NCI-H1930 (cell line): ENCODE results near the gene CDKN1B.
A peak's percentile ranks its signal among the peaks of the same experiment; 100 is the strongest.

Experiments used
- DNase-seq, 2 experiments: peaks; one replicate each; lab custom pipeline; 2025; lab: John Stamatoyannopoulos, UW

Gene CDKN1B

DNA sequence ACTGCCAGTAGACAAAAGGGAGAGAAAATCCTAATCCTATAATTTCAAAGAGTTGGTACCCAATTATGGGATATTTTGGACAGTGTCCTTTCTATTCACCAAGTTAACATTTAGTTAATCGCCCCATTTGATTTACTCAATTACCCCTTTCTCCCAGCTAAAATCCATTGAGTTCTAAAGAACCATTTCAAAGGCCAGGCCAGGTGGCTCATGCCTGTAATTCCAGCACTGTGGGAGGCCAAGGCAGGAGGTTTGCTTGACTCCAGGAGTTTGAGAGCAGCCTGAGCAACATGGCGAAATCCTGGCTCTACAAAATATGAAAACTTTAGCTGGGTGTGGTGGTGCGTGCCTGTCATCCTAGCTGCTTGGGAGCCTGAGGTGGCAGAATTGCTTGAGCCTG, 15.7 kb upstream of the CDKN1B start:
- no peak for DNase-seq

DNA sequence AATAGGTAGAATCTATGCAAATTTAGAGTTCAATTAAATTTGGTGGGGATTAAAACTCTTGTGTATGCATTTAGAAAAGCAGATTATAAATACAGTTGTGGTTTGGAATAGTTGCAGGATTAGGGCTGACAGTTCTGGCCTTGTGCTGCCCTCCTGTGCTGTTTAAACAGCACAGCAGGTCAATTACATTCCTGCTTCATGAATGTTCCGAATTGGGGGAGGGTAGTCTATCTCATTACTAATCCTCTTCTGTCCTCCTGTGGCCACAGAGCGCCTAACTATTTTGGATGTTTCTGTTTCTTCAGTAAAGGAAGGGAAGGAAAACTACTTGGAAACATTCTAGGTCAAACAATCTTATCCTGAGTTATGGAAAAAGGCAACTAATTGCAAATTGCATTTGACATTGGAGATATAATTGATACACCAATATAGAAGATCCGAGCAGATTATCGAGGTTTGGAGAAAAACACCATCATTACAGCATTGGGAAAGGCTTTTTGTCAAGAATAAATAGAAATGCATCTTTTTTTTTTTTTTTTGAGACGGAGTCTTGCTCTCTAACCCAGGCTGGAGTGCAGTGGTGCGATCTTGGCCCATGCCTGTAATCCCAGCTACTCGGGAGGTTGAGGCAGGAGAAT, 12.5 kb upstream of the CDKN1B start:
- DNase-seq = peak; percentile 79 to 80

DNA sequence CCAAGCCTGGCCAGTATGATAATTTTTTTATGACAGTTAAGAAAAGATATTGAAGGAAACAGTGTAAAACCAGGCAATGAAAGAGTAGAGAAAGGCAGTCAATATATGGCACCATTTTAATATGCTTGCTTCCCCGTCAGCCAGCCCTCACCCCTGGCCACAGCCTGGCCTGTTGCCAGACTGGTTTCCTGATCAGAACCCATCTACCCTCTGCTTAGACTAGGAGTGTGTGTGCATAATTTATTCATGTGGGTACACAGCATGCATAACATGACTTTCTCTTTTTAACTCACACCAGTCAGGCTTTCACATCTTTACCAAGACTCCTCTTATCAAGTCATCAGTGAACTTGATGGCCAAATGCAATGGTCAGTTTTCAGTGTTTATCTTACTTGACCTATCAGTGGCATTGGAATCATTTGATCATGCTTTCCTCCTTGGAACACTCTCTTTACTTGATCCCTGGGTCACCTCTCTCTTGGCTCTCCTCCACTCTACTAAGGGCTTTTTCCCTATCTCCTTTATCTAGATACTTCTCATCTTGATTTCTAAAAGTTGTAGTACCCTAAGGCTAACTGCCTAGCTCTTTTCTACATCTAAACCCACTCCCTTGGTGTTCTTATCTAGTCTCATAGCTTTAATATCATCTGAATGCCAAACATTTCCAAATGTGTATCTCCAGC, 11.2 kb upstream of the CDKN1B start:
- DNase-seq = no peak

DNA sequence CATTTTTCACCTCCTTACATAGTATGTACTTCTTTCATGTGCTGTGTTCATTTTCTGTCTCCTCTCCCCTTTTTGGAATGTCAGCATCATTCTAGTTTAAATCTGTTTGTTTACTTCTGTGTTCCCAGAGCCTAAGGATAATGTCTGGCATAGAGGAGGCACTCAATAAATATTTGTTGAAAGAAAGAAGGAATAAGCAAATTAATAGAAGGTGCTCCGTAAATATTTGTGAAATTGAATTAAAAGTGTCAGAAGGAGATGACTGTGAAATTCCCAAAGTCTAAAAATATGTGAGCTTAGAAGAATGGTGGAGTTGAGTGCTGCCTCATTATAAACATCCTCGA, 3.3 kb upstream of the CDKN1B start:
- DNase-seq = no peak

DNA sequence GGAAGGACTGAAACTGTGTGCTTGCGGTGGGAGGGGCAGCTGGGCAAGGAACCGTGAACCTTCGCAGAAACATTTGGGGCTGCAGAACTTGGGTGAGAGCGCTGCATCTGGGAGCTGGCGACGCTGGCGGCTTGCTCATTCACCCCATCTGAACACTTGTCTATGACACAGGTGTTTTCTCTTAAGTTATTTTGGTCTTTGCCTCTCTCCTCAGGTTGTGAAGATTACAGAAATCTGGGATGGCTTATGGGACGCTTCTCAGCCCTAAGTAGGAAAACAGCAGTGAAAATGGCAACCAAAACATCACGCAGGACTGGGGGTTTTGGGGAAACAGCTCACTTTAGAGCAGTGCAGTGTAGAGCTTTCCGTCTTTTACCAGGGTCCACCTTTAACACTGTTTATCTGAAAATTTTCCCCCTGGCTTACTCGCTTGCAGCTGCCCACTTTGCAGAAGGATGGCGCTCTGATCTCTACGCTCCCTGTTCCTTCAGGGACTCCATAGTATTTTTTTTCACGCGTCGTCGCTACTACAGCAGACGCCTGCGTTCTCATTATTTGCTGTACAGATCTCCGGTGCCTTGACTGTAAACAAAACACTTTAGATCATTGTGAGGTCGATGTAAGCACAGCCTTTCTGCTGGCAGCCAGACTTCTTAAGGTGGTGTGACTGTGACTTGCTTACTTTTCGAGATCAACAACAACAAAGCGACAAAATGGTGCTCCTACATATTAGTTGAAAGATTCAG, 2.7 kb upstream of the CDKN1B start:
- no peak for DNase-seq

DNA sequence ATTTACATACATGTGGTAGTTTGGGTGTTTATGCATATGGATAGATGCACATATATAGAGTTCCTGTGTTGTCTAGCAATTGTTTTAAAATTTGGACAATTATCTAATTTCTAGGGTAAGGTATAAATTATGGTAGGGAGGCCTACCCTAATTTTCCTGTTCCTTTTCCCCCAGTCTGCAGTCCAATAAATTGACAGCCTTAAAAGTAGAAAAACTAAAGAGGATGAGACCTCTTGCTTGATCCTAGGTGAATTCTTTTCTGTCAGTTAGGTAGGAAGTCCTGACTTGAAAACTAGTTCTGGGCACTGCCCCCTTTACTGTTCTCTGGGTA, 2.1 kb upstream of the CDKN1B start:
- no peak for DNase-seq

DNA sequence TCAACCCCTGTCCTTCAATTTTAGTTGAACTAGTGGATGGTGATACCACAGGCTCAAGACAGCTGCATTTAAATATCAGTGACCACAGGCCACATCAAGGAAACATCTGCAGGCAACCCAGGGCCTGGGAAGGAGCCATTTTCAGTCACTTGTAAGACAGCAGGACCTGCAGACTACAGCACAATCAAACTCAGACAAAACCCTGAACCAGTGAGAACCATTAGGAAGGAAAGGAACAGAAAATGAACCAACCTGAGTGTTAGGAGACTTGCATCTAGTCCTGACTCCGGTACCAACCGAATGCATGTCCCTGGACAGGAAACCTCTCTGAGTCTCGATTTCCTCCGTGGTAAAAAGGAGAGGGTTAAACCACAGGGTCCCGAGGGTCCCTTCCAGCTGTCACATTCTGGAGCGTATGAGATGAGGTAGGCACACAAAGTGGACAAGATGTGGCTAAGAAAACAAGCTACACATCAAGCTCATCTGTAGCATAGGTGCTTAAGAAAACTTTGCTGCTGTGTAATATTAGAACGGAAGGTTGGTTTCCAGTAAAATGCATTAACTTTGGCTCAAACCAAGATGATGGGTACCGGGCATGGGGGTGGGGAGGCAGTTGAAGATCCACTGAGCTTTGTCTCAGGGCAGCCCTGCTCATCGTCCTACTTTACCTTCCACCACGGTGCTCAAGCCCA, 1.6 kb upstream of the CDKN1B start:
- no peak for DNase-seq

DNA sequence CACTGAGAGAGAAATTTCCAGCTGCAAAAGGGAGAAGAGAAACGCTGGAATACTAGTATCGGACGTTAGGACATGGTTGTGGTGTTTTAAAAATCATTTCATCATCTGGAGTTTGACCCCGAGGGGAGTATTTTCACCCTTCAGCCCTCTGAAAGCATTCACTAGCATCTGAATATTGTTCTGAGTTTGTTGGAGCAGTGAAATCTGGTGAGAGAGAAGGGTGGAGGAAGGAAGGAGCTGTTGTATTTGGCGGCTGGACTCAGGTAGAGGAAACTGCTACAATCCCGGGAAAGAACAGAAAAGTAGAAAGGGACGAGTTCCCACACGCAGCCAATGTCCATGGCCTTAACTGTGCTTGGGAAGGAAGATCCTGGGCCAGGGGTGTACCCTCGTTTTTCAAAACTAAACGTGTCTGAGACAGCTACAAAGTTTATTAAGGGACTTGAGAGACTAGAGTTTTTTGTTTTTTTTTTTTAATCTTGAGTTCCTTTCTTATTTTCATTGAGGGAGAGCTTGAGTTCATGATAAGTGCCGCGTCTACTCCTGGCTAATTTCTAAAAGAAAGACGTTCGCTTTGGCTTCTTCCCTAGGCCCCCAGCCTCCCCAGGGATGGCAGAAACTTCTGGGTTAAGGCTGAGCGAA, 896 bp upstream of the CDKN1B start:
- no peak for DNase-seq

DNA sequence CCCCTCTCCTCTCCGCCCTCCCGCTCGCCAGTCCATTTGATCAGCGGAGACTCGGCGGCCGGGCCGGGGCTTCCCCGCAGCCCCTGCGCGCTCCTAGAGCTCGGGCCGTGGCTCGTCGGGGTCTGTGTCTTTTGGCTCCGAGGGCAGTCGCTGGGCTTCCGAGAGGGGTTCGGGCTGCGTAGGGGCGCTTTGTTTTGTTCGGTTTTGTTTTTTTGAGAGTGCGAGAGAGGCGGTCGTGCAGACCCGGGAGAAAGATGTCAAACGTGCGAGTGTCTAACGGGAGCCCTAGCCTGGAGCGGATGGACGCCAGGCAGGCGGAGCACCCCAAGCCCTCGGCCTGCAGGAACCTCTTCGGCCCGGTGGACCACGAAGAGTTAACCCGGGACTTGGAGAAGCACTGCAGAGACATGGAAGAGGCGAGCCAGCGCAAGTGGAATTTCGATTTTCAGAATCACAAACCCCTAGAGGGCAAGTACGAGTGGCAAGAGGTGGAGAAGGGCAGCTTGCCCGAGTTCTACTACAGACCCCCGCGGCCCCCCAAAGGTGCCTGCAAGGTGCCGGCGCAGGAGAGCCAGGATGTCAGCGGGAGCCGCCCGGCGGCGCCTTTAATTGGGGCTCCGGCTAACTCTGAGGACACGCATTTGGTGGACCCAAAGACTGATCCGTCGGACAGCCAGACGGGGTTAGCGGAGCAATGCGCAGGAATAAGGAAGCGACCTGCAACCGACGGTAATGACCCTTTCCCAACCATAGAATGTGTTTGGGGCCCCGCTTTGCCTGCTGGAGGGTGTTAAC, 615 bp downstream of the CDKN1B start:
- peak in 1 of 2 experiments; percentile 24 for DNase-seq

DNA sequence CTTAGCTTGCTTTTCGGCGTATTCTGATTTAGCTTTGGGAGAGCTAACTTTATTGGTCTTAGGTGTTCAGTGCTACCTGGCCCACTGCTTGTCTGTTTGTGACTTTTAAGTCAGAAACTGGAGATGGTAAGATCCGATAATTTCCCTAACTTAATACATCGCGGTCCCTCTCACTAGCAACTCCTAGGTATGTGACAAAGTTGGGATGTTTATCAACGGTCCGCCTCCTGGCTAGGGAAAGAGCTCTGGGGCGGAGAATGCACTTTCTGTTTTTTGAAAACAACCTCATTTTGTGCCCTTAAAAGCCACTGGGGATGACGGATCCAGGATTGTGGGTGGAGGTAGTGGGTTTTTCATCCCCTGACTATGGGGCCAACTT, 1.2 kb downstream of the CDKN1B start:
- DNase-seq = no peak

DNA sequence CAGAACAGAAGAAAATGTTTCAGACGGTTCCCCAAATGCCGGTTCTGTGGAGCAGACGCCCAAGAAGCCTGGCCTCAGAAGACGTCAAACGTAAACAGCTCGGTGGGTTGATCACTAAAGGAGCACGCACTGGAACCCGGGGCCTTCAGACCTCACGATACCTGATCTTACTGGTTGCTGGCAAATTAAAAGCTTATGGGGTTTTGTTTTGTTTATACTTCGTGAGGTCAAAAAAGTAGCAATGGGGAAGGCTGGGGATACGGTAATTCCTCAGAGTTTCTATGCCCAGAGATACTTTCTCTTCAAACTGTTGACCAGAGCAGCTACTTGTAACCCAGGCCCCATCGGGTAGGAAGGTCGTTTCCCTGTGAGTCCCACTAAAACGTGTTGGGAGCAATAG, 1.7 kb downstream of the CDKN1B start:
- DNase-seq = no peak

DNA sequence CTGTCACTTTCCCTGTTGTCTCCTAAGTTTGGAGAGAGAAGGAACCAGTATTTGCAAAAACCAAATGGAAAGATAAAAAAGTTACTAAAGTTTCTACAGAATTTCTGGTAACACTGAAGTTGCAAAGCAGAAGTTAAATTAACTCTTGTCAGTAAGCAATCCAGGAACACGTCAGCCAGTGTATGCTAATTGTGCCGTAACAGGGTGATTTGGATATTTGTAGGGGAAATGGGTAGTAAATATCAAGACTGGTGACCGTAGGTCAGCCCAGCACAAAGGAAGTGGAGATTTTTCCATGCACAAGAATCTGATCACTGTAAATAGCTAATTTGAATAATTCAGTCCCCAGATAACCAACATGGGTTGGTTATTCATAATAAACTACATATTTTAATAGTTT, 2.3 kb downstream of the CDKN1B start:
- DNase-seq = no peak

DNA sequence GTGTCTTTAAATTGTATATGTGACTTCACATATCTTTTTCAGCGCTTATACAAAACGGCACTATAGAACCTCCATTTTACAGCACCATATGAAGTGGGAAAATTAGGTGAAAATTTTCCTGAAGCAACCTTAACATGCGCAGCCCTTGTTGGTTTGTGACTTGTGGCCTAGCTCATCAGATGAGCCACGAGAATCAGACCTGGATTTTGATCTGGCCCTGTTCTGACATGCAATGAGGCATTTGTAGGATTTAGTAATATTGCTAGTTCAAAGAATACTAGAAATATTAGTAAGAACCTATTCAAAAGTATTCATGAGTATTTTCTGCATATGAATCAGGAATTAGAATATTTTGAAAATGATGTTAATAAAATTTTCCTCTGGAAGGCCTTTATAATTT, 2.9 kb downstream of the CDKN1B start:
- DNase-seq = no peak

DNA sequence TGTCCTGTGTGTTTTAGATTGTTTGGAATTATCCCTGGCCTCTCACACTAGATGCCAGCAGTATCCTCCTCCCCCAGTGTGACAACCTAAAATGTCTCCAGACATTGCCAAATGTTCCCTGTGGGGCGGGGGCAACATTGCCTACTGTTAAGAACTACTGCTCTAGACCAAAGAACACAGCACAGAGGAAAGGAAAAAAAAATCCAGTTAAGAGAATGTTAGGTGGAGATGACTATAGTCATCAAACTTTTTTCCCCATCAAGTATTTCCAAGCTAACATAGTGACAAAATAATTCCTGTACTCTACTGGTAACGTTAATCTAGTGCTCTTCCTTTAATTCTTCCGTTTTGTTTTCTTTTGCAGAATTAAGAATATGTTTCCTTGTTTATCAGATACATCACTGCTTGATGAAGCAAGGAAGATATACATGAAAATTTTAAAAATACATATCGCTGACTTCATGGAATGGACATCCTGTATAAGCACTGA, 3.5 kb downstream of the CDKN1B start:
- no peak for DNase-seq

DNA sequence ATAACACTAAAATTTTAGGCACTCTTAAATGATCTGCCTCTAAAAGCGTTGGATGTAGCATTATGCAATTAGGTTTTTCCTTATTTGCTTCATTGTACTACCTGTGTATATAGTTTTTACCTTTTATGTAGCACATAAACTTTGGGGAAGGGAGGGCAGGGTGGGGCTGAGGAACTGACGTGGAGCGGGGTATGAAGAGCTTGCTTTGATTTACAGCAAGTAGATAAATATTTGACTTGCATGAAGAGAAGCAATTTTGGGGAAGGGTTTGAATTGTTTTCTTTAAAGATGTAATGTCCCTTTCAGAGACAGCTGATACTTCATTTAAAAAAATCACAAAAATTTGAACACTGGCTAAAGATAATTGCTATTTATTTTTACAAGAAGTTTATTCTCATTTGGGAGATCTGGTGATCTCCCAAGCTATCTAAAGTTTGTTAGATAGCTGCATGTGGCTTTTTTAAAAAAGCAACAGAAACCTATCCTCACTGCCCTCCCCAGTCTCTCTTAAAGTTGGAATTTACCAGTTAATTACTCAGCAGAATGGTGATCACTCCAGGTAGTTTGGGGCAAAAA, 4.1 kb downstream of the CDKN1B start:
- DNase-seq = peak in 1 of 2 experiments; percentile 40

DNA sequence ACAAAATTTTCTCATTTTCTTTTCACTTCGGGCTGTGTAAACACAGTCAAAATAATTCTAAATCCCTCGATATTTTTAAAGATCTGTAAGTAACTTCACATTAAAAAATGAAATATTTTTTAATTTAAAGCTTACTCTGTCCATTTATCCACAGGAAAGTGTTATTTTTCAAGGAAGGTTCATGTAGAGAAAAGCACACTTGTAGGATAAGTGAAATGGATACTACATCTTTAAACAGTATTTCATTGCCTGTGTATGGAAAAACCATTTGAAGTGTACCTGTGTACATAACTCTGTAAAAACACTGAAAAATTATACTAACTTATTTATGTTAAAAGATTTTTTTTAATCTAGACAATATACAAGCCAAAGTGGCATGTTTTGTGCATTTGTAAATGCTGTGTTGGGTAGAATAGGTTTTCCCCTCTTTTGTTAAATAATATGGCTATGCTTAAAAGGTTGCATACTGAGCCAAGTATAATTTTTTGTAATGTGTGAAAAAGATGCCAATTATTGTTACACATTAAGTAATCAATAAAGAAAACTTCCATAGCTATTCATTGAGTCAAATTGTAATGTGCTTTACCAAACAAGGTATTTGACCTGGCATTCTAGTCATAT, 4.8 kb downstream of the CDKN1B start:
- peak; percentile 35 to 69 for DNase-seq

DNA sequence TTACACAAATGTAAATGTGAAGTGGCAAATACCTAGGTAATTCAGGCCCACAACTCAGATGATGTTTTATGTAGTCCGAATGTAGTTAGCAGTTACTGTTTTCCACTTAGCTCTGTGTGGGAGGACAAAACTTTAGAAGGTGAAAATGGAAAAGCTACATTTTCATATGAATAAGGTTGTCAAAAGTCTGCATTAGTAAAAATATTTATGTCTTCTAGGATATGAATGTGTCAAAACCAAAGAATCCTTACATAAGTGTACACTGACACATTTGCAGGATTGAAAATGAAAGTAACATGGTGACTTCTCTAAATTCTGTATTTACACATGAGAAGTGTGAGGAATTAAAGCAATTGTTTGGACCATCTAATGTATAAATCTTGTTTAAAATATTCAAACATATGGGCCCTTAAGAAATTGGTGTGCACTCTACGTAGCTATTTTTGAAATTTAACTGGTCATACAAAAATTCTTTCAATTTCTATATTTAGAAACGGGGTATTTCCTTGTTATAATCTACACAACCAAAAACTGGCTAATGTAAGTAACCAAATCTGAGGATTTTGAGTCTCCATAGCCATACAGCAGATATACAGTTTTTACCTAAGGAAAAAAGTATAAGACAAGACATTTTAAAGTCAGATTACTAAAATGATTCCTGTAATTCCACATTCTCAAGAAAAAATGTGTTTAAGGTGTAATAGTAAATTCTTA, 5.4 kb downstream of the CDKN1B start:
- DNase-seq = no peak

DNA sequence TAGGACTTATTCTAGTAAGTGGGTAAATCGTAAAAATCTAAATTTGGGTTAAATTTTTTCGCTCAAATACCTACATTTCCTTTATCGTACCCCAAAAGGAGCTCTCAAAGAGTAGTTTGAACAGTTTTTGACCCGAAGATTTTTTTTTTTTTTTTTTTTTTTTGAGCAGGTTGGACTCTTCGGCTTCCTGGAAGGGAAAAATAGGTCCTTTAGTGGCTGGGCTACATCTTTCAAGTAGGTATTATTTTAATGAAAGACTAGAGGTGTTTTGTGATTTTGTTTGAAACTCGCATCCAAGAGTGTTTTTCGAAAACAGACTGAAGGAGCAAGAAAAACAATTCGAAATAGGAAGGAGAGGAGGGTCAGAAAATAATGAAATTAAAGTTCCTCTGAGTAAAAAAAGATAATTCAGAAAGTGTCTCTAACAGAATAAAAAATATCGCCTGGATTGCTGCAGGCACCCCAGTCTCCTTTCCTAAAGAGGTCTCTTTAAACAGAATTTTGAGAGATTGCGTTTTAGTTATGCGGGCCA, 6.0 kb downstream of the CDKN1B start:
- no peak for DNase-seq

DNA sequence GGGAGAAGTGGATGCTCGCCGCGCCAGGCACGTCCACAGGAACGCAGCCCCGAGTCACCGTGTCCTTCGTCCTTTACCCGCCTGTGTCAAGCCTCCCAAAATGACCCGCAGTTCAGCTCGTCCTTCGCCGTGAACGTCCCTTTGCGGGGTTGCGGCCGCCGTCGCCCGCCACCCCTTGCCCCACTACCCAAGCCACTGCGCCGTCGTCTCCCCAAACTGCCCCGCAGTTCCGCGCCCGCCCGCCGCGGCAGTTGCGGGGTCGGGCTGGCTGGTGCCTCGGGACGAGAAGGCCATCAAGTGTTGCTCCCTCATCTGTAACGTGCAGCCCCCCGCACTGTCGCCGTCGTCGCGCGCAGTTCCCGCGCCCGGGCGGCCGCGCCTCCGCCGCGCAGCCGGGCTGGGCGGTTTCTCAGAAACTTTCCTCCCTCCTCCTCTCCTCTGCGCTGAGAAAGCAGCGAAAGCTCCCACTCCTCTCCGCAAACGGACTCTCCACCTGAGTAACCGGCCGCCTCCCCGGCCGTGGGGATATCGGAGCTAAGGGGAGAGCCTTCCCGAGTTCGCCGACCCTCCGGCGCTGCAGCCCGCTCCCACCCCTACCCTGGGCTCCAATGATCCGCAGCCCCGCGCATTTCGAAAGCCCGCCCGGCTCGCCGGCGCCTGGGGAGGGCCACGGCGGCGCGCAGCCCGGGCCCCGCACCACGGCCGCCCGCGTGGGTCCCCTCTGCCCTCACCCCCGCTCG, 6.7 kb downstream of the CDKN1B start:
- DNase-seq = no peak
